Hepatocyte (in vitro differentiated cells): Measurements from ENCODE around the gene C16orf96.

Experiments
- EZH2 ChIP-seq: fragments of 200-600 bp; sonication (generic); IDR thresholded peaks from 2 replicates; pipeline ENCODE4 v1.6.1; 2016; ENCODE audit warnings: antibody characterized with exemption, mild to moderate bottlenecking, borderline replicate concordance
- TF ChIP-seq, protein P1 (sequence below): fragments of 200-600 bp; sonication (generic); IDR thresholded peaks from 2 replicates; pipeline ENCODE4 v1.5.1; 2016; ENCODE audit warnings: antibody characterized with exemption, mild to moderate bottlenecking; ENCODE audit not compliant: poor library complexity

DNA sequence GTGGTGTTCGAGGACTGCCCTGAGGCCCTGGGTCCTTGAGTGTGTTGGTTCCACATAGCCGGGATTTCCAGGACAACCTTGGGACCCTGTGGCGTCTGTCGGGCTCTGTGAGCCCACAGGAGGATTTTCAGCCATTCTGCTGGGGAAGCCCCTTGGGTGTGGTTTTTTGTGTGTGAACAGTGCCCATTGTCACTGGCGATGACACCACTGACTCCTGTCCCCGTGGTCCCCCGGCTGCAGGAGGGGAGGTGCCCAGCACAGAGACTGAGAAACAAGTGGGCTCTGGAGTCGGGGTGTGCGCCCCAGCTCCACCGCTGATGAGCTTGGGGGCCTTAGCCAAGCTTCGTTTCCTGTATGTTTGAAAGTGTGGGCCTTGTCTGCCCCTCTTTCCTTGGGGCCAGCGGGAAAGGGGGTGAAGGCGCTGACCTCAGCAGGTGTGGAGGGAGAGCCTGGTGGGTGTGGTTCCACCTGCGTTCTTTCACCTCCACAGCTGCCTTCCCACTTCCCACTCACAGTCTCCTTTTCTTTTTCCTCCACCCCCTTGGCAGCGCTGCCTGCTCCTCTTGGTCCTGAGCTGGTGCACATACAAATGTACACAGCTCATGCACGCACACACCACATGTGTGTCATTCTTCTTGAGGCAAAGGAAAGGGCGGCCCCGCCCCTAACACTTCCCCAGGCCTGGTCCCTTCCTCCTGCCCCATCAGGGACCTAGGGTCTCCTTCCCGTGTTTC is 84.6 kb downstream of the C16orf96 start:
- TF ChIP-seq, protein P1, sequence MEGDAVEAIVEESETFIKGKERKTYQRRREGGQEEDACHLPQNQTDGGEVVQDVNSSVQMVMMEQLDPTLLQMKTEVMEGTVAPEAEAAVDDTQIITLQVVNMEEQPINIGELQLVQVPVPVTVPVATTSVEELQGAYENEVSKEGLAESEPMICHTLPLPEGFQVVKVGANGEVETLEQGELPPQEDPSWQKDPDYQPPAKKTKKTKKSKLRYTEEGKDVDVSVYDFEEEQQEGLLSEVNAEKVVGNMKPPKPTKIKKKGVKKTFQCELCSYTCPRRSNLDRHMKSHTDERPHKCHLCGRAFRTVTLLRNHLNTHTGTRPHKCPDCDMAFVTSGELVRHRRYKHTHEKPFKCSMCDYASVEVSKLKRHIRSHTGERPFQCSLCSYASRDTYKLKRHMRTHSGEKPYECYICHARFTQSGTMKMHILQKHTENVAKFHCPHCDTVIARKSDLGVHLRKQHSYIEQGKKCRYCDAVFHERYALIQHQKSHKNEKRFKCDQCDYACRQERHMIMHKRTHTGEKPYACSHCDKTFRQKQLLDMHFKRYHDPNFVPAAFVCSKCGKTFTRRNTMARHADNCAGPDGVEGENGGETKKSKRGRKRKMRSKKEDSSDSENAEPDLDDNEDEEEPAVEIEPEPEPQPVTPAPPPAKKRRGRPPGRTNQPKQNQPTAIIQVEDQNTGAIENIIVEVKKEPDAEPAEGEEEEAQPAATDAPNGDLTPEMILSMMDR, result no peak
- no peak for TF ChIP-seq EZH2
